AG04450 (cell line): Measurements from ENCODE around the gene BTBD9. TPM values are rescaled to one million over a fixed set of nuclear protein-coding genes. Genes with fewer than 3 reads are reported as not detected.

Experiments
- CTCF ChIA-PET: fragments of 300-600, 350-600 bp; formaldehyde crosslinking; extraction: SDS; loops from one replicate; lab custom pipeline; 2022; ENCODE audit warnings: antibody characterized with exemption, inconsistent platforms; lab: Charles Lee
- POLR2A ChIA-PET: fragments of 350-600 bp; formaldehyde crosslinking; extraction: SDS; loops from one replicate; lab custom pipeline; 2021; ENCODE audit warnings: antibody characterized with exemption, inconsistent platforms; lab: Yijun Ruan, JAX
- DNase-seq: peaks from one replicate; pipeline ENCODE4 v3.0.0-alpha.2; 2011; ENCODE audit warnings: low read depth, low spot score
- H3K27ac ChIP-seq: one replicate; pipeline ENCODE4 v1.5.1; 2012; ENCODE audit warnings: low read depth, low read length, control low read depth
- H3K27me3 ChIP-seq: one replicate; pipeline ENCODE4 v1.6.0; 2012; ENCODE audit warnings: low read length; ENCODE audit not compliant: control insufficient read depth, insufficient read depth
- H3K4me3 ChIP-seq: 2 replicates; pipeline ENCODE4 v1.5.1; 2011; ENCODE audit warnings: mild to moderate bottlenecking, low read depth, low read length, control low read depth
- H3K9me3 ChIP-seq: 2 replicates; pipeline ENCODE4 v1.5.1; 2012; ENCODE audit warnings: low read length; ENCODE audit not compliant: control insufficient read depth, insufficient read depth
- CTCF ChIP-seq: IDR thresholded peaks from 2 replicates; pipeline ENCODE4 v1.5.1; 2011; ENCODE audit warnings: low read depth, low read length, control low read depth, inconsistent platforms
- polyA plus RNA-seq: library from polyadenylated mRNA; depleted of rRNA; stranded (reverse); fragments of >200 nt; gene quantifications from 2 replicates; pipeline ENCODE4 v1.2.3, GENCODE V29; 2011

Gene BTBD9
- polyA plus RNA-seq, 1 experiment = 7.2 TPM

GRCh38 chr6:38345586-38345985, 294.1 kb downstream of the BTBD9 start:
- no peak overlapping the region for H3K4me3 ChIP-seq
- H3K9me3 ChIP-seq = no peaks in the 10 kb centered on the region
- H3K27ac ChIP-seq = no peak overlapping the region
- POLR2A ChIA-PET = no interaction called here
- H3K27me3 ChIP-seq = no peaks in the 10 kb centered on the region
- CTCF ChIA-PET = no interaction called here
- no peak for DNase-seq
- TF ChIP-seq CTCF = no peak

GRCh38 chr6:38341496-38341895, 298.2 kb downstream of the BTBD9 start:
- TF ChIP-seq CTCF = no peak
- no peaks in the 10 kb centered on the region for H3K9me3 ChIP-seq
- H3K27ac ChIP-seq = no peak overlapping the region
- no peaks in the 10 kb centered on the region for H3K27me3 ChIP-seq
- CTCF ChIA-PET = no interaction called here
- no peak overlapping the region for H3K4me3 ChIP-seq
- no peak for DNase-seq
- POLR2A ChIA-PET = no interaction called here

GRCh38 chr6:38339914-38340313, 299.8 kb downstream of the BTBD9 start:
- Histone ChIP-seq H3K4me3 (no peak overlapping the region), H3K27ac (no peak overlapping the region), H3K9me3 (no peaks in the 10 kb centered on the region), H3K27me3 (no peaks in the 10 kb centered on the region)
- TF ChIP-seq CTCF = no peak
- no peak for DNase-seq
- ChIA-PET CTCF (no interaction called here), POLR2A (no interaction called here)

- ChIA-PET POLR2A (no interaction called here), CTCF (interaction anchor here (0.6 to 1.7 kb wide), 5 partner anchors 12 to 208 kb away, joined by 3 to 4 read pairs (median 3); no protein-coding TSS in a partner anchor)
- Histone ChIP-seq H3K27me3 (no peaks in the 10 kb centered on the region), H3K4me3 (no peak overlapping the region), H3K27ac (peak overlapping the region; percentile 55), H3K9me3 (no peaks in the 10 kb centered on the region)
- peak; percentile 42 for DNase-seq
- TF ChIP-seq CTCF = peak; percentile 52
Observed at GRCh38 chr6:38337819-38338465, 301.8 kb downstream of the BTBD9 start.

- ChIA-PET POLR2A (no interaction called here), CTCF (no interaction called here)
- TF ChIP-seq CTCF = no peak
- H3K27ac ChIP-seq = no peak overlapping the region
- H3K27me3 ChIP-seq = no peaks in the 10 kb centered on the region
- DNase-seq = no peak
- no peak overlapping the region for H3K4me3 ChIP-seq
- H3K9me3 ChIP-seq = no peaks in the 10 kb centered on the region
Observed at GRCh38 chr6:38336922-38337321, 302.8 kb downstream of the BTBD9 start.
